WI38 (cell line): ENCODE measurements around the gene WWOX.

Experiments
- H3K4me3 ChIP-seq: 2 replicates; pipeline ENCODE4 v1.5.1; 2011; ENCODE audit warnings: low read depth, mild to moderate bottlenecking, control low read depth, low read length
- TF ChIP-seq, protein P1 (sequence below): IDR thresholded peaks from 2 replicates; pipeline ENCODE4 v1.5.1; 2012; ENCODE audit warnings: low read depth, mild to moderate bottlenecking, control low read depth, low read length

The WWOX gene

DNA sequence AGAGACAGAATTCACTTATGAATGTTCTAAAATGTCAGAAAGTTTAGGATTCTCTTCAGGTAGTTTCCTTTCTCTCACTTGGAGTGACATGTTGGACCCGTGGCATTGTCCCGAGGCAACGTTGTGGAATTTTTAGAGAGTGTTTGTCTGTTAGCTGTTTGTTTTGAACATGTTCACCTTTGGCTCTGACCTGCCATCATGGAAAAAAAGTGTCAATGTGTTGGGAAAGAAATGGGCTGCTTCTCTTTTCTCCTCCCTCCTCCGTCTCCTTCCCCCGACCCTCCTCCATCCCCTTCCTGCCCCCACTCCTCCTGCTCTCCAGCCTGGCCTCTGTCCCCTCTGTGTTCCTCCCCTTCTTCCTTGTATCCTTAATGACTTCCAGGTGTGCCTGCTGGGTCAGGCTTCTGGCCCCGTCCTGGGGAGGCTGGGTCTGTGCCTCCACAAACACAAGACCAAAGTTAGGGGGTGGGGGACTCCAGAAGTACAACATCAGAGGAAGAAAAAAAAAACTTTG, 1038.0 kb downstream of the WWOX start:
- H3K4me3 ChIP-seq = no peak overlapping the region
- TF ChIP-seq, protein P1, sequence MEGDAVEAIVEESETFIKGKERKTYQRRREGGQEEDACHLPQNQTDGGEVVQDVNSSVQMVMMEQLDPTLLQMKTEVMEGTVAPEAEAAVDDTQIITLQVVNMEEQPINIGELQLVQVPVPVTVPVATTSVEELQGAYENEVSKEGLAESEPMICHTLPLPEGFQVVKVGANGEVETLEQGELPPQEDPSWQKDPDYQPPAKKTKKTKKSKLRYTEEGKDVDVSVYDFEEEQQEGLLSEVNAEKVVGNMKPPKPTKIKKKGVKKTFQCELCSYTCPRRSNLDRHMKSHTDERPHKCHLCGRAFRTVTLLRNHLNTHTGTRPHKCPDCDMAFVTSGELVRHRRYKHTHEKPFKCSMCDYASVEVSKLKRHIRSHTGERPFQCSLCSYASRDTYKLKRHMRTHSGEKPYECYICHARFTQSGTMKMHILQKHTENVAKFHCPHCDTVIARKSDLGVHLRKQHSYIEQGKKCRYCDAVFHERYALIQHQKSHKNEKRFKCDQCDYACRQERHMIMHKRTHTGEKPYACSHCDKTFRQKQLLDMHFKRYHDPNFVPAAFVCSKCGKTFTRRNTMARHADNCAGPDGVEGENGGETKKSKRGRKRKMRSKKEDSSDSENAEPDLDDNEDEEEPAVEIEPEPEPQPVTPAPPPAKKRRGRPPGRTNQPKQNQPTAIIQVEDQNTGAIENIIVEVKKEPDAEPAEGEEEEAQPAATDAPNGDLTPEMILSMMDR = no peak

DNA sequence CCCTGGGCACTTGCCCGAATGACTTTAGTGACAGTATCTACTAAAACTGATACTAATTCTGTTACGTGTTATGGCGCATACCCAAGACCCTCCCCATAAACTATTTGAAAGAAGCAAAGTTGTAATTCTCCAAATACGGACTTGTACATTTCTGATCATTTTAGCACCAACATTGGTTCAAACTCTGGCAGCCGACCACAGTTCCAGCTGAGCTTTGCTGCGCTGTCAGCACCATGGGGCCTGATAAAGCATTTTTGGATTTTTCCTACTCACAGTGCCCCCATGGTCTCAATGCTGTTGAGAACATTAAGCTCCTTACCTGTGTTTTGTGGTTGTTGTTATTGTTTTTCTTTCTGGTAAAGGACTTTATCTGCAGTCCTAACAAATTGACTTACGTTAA, 1040.3 kb downstream of the WWOX start:
- TF ChIP-seq, protein P1 = no peak
- no peak overlapping the region for H3K4me3 ChIP-seq

DNA sequence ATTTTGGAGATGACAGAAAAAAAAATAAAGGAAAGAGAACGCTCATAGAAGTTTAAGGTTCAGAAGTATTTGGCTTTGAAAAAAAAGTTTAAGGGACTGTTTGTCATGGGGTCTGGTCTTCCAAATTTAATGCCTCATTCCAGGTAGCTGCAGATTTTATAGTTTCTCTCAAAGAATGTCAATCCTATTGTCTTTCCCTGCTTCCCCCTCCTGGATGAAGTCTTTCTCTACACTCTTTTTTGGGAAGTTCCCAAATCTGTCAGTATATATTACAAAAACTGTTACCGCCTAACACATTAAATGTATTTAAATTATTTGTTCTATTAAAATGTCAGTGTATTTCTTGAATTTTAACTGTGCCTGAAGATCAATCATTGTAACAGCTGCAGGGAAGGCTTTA, 1043.6 kb downstream of the WWOX start:
- TF ChIP-seq, protein P1 = no peak
- H3K4me3 ChIP-seq = no peak overlapping the region

DNA sequence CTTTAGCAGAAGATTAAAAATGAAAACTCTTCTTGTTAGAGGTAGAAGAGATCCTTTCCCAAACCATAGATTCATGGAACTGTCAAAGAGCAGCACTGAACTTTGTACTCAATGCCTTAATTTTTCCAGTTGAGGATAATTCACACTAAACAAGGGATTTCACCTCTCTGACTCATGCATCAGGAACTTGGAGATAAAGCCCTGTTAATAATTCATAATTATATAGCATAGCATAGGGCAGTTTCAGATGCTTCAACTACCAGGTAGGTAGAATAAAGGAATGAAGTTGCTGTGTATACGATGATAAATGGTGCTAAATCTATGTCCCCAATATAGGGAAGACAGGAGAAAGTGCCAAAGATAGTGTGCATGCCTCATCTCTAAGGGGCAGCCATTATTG, 1050.7 kb downstream of the WWOX start:
- TF ChIP-seq, protein P1 = no peak
- H3K4me3 ChIP-seq = no peak overlapping the region

DNA sequence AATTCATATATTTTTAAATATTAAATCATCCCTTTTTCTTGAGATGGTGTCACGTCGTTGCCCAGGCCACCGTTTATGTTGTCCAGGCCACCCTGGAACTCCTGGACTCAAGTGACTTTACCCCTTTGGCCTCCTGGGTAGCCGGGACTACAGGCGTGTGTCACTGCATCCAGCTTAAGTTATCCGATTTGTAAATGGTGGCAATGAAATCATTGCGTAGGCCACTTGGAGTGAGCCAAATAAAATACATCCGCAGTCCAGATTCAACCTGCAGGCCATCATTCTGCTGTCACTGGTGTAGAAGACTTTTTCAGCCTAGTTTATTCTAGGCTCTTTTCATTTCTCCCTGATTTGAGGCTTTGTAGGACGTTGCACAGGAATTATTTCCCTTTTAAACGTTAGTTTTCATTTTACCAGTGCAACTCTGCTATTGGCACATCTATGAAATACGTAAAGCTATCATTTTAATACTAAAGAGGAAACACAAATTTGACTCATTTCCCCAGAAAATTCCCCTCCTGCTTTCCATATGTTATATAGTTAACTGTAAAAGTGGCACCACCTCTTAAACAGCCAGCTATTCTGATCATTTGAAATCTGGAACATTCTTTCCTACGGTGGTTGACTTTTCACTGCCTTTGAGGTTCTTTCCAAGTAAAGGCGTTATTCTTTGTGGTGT, 1051.3 kb downstream of the WWOX start:
- no peak overlapping the region for H3K4me3 ChIP-seq
- TF ChIP-seq, protein P1 = no peak

DNA sequence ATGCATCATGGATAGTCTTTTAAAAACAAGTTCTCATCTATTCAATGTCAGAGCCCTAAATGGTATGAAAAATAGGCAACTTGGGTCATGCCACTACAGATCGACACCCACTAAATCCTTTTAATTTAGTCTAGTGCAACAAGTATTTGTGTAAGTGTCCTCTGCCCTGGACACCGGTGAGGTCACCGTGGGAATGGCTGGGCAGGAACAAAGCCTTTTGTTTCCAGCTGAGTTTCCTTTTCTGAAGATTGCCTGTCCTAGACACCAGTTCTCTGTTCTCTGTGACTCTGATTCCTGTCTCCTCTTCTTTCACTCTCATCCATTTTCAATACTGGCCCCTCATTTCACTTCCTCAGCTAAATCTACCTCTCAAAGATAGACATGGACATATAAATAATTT, 1054.6 kb downstream of the WWOX start:
- no peak overlapping the region for H3K4me3 ChIP-seq
- TF ChIP-seq, protein P1 = no peak

DNA sequence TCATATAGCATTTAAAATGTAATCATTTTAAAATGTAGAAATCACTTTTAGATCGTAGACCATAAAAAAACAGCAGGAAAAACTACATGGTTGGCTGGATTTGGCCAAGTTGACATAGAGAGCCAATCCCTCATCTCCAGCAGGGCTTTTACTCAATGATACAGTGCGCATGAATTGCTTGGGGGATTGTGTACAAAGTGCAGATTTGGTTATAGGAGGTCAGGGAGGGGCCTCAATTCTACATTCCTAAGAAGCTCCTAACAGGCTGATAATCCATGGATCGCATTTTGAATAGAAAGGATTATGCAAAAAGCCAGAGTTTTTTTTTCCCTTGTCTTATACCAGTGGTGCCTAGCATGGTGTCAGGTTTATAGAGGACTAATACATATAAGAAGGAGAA, 1056.0 kb downstream of the WWOX start:
- TF ChIP-seq, protein P1 = no peak
- no peak overlapping the region for H3K4me3 ChIP-seq
